Left hindlimb (tissue), 1 donor: ENCODE results near the gene UPF2.
"Not testable (repeated sequence)": the region's sequence is repeated elsewhere in the genome, so short reads cannot be mapped to it uniquely, and the experiment has no call there.

Source experiments
- DNase-seq: peaks from one replicate; pipeline ENCODE4 v3.0.0-alpha.2; 2018

Gene UPF2, protein sequence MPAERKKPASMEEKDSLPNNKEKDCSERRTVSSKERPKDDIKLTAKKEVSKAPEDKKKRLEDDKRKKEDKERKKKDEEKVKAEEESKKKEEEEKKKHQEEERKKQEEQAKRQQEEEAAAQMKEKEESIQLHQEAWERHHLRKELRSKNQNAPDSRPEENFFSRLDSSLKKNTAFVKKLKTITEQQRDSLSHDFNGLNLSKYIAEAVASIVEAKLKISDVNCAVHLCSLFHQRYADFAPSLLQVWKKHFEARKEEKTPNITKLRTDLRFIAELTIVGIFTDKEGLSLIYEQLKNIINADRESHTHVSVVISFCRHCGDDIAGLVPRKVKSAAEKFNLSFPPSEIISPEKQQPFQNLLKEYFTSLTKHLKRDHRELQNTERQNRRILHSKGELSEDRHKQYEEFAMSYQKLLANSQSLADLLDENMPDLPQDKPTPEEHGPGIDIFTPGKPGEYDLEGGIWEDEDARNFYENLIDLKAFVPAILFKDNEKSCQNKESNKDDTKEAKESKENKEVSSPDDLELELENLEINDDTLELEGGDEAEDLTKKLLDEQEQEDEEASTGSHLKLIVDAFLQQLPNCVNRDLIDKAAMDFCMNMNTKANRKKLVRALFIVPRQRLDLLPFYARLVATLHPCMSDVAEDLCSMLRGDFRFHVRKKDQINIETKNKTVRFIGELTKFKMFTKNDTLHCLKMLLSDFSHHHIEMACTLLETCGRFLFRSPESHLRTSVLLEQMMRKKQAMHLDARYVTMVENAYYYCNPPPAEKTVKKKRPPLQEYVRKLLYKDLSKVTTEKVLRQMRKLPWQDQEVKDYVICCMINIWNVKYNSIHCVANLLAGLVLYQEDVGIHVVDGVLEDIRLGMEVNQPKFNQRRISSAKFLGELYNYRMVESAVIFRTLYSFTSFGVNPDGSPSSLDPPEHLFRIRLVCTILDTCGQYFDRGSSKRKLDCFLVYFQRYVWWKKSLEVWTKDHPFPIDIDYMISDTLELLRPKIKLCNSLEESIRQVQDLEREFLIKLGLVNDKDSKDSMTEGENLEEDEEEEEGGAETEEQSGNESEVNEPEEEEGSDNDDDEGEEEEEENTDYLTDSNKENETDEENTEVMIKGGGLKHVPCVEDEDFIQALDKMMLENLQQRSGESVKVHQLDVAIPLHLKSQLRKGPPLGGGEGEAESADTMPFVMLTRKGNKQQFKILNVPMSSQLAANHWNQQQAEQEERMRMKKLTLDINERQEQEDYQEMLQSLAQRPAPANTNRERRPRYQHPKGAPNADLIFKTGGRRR

GRCh38 chr10:12042797-12043651 is at the start of gene UPF2:
Gene UPF2 (minus strand): TSS chr10:12042809. CDS start chr10:12035423, 7,386 bp downstream.
- peak; percentile 100 for DNase-seq

DNA sequence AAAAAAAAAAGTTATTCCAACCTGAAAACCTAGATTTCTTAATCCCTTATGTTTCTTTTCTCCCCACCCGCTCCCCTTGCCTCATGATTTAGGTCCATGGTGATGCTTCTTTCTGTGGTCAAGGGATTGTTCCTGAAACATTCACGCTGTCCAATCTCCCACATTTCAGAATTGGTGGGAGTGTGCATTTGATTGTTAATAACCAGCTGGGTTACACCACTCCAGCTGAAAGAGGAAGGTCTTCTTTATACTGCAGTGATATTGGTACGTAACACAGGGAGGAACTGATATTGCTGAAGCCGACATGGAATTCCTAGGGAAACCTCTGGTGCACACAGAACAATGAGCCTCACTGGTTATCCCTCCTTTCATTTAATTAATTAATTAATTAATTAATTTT is 48.8 kb upstream of the UPF2 start:
- no peak for DNase-seq

GRCh38 chr10:12088919-12089318 is 46.3 kb upstream of the UPF2 start:
- no peak for DNase-seq

- DNase-seq: no peak
Observed at GRCh38 chr10:12081879-12082557, 39.4 kb upstream of the UPF2 start.

- DNase-seq: no peak
Observed at GRCh38 chr10:12081470-12081869, 38.9 kb upstream of the UPF2 start.

- no peak for DNase-seq
Observed at GRCh38 chr10:12077580-12078180, 35.1 kb upstream of the UPF2 start.

DNA sequence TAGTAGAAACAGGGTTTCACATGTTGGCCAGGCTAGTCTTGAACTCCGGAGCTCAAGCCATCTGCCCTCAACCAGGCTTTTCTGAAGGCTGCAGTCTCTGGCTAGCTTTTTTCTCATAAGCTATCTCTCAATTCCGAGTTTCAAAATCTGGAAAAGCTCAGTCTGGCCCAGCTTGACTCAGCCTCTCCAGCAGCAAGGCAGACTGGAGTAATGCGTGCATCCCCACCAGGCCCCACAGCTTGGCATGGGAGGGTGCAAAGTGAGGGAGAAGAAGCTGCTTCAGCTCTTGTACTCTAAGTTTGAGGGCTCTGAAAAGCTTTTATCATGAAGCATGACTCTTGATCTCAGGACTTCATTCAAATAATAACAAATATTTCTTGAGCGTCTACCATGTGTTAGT is 30.9 kb upstream of the UPF2 start:
- no peak for DNase-seq

DNA sequence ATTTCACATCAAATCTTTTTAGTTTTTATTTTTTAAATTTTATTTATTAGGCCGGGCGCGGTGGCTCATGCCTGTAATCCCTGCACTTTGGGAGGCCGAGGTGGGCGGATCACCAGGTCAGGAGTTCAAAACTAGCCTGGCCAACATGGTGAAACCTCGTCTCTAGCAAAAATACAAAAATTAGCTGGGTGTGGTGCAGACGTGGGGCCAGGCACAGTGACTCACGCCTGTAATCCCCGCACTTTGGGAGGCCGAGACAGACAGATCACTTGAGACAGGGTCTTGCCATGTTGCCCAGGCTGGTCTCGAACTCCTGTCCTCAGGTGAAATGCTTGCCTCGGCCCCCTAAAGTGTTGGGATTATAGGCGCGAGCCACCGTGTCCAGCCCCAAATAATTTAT is 28.8 kb upstream of the UPF2 start:
- DNase-seq: not testable (repeated sequence)

GRCh38 chr10:12068449-12069269 is 26.1 kb upstream of the UPF2 start, which contains the start of gene DHTKD1:
Gene DHTKD1 (plus strand): TSS chr10:12068954. CDS start chr10:12069034, 80 bp downstream.
- DNase-seq: peak; percentile 99

DNA sequence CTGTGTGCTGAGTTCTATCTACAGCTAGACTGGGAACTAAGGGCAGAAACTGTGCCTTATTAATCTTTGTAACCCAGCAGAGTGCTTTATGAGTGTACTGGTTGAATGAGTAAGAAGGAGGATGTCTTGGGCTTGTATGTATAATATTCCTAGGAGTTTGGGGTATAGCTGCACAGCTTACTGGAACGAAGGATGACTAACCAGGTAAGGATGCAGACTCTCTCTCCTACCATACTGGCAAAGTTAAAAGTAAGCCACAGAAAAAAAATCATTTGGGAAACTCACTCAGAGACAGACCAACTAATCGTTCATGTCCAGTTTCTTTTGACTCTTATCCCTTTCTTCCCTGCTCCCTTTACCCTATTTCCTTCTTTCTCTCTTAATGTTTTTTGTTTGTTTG is 24.7 kb upstream of the UPF2 start:
- DNase-seq: no peak

DNA sequence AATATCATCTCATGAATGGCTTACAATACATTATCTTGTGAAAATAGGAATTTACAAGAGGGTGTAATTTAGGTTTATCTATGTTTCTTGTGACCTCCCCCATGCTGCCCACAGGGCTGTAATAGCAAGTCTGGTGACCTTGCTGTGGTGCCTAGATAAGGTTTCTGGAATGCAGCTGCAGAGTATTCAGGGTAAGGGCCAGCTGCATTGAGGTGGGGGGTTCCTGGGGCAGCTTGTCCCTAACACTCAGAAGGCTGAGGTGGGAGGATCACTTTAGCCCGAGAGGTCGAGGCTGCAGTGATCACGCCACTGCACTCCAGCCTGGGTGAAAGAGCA is 20.8 kb upstream of the UPF2 start:
- no peak for DNase-seq

GRCh38 chr10:12062754-12063482 is 20.3 kb upstream of the UPF2 start:
- no peak for DNase-seq

GRCh38 chr10:12061124-12061523 is 18.5 kb upstream of the UPF2 start:
- DNase-seq: no peak

- no peak for DNase-seq
Observed at GRCh38 chr10:12056748-12057147, 14.1 kb upstream of the UPF2 start.

DNA sequence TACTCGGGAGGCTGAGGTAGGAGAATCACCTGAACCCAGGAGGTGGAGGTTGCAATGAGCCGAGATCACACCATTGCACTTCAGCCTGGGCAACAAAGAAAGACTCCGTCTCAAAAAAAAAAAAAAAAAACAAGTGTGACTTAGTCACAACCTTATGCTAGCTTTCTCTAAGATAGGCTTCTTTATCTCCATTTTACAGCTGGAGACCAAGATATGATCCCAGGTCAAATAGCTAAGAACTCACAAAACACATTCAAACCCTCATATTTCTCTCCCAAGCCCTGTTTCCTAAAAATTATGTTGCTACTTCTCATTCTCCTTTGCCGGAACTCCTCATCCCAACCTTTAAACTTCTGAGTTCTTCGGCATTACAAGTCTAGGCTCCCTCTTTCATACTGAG is 13.1 kb upstream of the UPF2 start:
- DNase-seq: no peak

DNA sequence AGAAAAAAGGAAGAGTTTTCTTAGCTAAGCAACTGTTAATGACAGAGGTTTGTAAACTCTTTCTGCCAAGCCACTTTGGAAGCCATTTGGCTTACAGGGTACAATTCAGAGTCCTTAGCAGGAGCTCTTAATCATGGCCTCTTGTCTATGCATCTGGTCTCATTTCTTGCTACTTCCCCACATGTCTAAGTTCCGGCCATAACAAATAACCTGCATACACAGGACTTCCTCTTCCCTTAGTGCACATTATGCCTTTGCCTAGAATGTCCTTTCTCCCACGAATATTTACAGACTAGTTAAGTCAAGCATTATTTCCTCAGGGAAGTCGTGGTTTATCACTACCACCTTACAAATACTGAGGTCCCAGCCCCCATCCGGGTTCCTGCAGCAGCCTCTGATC is 8.6 kb upstream of the UPF2 start:
- DNase-seq: no peak

GRCh38 chr10:12050528-12050927 is 7.9 kb upstream of the UPF2 start:
- DNase-seq: no peak

DNA sequence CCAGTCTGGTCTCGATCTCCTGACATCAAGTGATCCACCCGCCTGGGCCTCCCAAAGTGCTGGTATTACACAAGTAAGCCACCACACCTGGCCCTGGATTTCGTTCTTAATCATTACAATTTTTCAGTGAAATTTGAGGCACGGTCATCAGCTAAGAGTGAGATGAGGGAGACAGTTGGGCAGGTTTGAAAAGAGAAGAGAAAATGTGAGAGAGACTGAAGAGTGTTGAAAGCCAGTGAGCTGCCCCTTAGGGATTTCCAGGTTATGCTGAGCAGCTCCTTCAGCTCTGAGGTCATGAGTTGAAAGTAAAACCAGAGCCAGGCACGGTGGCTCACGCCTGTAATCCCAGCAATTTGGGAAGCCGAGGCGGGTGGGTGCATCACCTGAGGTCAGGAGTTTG is 5.9 kb upstream of the UPF2 start:
- no peak for DNase-seq

DNA sequence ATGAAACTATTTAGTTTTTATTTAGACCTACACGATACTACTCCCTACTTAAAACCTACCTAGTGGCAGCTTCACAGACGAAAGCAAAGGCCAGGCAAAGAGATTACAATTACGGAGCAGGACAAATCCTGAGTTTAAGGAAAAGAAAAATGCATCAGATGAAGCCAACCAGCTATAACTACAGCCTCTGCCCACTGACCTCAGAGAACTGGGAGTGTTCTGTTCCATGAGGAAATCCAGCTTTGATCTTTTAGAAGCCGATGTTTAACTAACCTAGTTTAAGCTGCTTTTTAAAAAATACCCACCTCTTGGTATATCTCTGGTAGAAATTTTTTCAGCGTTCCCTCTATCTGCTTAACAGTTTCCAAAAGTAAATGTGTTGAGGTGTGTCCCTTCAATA is 3.0 kb upstream of the UPF2 start:
- DNase-seq: no peak

GRCh38 chr10:12042409-12042796 is 206 bp downstream of the UPF2 start:
- peak; percentile 73 for DNase-seq
